UCSD-AML1 (cell line): ENCODE measurements around the gene TUBA3E.
"Not testable (repeated sequence)": the region's sequence is repeated elsewhere in the genome, so short reads cannot be mapped to it uniquely, and the experiment has no call there.

Experiments used
- DNase-seq: peaks from one replicate; lab custom pipeline; 2025; ENCODE audit not compliant: unreplicated experiment; lab: John Stamatoyannopoulos, UW

Gene TUBA3E

DNA sequence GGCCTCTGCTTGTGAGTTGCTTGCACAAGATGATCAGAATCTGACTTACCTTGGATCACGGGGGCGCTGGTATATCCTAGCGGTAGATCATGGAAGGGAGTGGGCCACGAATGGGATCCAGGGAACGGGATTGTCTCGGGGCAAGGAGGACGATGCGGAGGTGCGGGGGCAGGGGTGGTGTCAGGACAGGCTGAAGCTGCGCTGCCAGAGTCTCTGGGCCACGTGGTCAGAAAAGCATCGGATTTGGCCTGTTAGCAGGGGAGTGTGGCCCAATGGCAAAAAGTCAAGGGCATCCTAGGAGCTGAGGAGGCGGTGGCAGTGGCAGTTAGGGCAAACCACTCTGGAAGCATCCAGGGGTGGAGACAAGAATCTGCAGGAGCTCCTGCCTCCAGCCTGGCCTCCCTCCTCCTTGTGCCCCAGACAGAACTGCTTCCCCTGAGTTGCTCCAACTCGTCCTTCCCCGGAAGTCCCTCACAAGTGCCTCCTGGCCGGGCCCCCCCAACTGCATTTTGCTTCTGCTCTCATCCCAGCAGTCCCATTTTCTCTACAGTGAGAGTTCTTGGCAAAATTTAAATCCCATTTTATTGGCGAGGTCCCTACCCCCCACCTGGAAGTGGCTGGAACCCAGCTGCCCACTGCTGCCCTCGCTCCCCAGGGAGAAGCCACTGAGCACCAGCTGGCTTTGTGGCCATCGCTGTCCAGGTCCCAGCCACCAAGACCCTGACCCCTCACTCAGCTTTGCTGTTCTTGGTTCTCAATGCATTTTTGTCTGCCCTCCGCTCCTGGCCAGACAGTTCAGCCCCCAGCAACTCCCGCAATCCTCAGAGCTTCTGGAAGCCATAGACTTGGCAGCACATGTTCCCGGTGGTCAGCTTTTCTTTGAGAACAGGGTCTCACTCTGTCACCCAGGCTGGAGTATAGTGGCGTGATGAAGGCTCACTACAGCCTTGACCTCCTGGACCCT lies 47.8 kb downstream of the TUBA3E start:
- DNase-seq = no peak

DNA sequence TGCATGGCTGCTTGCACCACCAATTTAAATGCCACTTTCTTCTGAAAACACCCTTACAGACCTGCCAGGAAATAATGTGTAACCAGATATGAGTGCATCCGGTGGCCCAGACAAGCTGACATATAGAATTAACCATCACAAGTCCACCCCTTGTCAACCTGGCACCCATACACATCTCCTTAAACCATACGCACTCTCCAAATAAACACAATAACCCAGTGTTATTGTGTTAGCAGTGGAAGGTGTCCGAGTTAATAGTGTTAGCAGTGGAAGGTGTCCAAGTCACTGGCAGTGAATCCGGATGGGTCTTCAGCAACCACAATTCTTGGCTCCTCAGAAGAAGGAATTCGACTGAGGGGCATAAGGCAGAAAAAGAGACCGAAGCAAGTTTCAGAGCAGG lies 49.7 kb downstream of the TUBA3E start:
- not testable (repeated sequence) for DNase-seq

GRCh38 chr2:130145006-130145414 lies 53.2 kb downstream of the TUBA3E start, which contains the start of gene CCDC74B:
CCDC74B (minus strand) TSS chr2:130145112; CDS start chr2:130144996, 116 bp downstream.
- not testable (repeated sequence) for DNase-seq

- not testable (repeated sequence) for DNase-seq
Measured at GRCh38 chr2:130143266-130144039, 54.8 kb downstream of the TUBA3E start.

- DNase-seq = not testable (repeated sequence)
Measured at GRCh38 chr2:130142396-130143265, 55.6 kb downstream of the TUBA3E start.
